GM21786 (cell line): ENCODE data around the gene RERE.

ENCODE experiments used
- ATAC-seq: cut with Tn5 transposase; IDR thresholded peaks from one replicate; pipeline ENCODE4 v1.9.1; 2021; ENCODE audit not compliant: unreplicated experiment

Gene RERE

GRCh38 chr1:8373581-8374241 lies 443.7 kb downstream of the RERE start:
- ATAC-seq: no peak

- ATAC-seq: no peak
Observed at GRCh38 chr1:8373125-8373524, 444.3 kb downstream of the RERE start.

GRCh38 chr1:8371372-8371991 lies 446.0 kb downstream of the RERE start:
- ATAC-seq: no peak

- no peak for ATAC-seq
Observed at GRCh38 chr1:8370905-8371315, 446.5 kb downstream of the RERE start.

GRCh38 chr1:8370046-8370881 lies 447.2 kb downstream of the RERE start:
- ATAC-seq: no peak

GRCh38 chr1:8368956-8369639 lies 448.3 kb downstream of the RERE start:
- ATAC-seq: no peak

GRCh38 chr1:8367571-8368194 lies 449.8 kb downstream of the RERE start:
- no peak for ATAC-seq

GRCh38 chr1:8365661-8366362 lies 451.6 kb downstream of the RERE start:
- no peak for ATAC-seq

GRCh38 chr1:8364528-8365442 lies 452.7 kb downstream of the RERE start:
- no peak for ATAC-seq

GRCh38 chr1:8363767-8364301 lies 453.6 kb downstream of the RERE start:
- no peak for ATAC-seq

GRCh38 chr1:8363186-8363766 lies 454.2 kb downstream of the RERE start:
- ATAC-seq: no peak

GRCh38 chr1:8362701-8363101 lies 454.7 kb downstream of the RERE start:
- ATAC-seq: no peak

- ATAC-seq: no peak
Observed at GRCh38 chr1:8361198-8361849, 456.1 kb downstream of the RERE start.

GRCh38 chr1:8360493-8361197 lies 456.8 kb downstream of the RERE start:
- ATAC-seq: no peak

GRCh38 chr1:8359617-8360481 lies 457.6 kb downstream of the RERE start:
- no peak for ATAC-seq

- ATAC-seq: no peak
Observed at GRCh38 chr1:8358897-8359616, 458.4 kb downstream of the RERE start.
